Measurements from ENCODE around the gene ANK3. TPM values are rescaled to one million over a fixed set of nuclear protein-coding genes. Genes with fewer than 3 reads are reported as not detected.

ANK3 gene
- total and polyA plus RNA-seq, 2 experiments from 2014 or later, result 46.5 to 85.2 TPM

DNA sequence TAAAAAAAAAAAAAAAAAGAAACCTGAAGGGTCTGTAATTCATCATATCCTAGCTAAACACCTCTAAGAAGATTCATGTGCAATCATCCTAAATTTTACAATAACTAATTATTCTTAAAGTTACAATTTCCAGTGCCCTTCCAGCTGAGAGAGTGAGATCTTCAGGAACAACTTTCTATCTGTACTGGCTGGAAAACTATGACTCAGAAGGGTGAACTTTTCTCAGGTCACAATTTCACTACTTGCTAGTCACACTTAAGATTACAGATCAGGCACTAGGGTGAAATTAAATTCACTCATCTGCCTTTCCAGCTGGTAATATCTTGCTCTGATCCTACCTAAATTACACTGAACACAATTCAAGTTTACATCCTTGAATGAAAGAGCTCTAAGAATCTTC is 158.8 kb downstream of the ANK3 start:
- H3K27ac Mint-ChIP-seq, result no peak overlapping the region; the same call in 1 of the 2 replicates
- H3K4me3 Mint-ChIP-seq, result no peak overlapping the region
- no peaks in the 10 kb centered on the region for H3K36me3 Mint-ChIP-seq (ENCODE audit: low read depth)
- no peaks in the 10 kb centered on the region for H3K27me3 Mint-ChIP-seq (ENCODE audit: insufficient read depth, low read depth, poor library complexity)
- no peaks in the 10 kb centered on the region for H3F3A ChIP-seq (replicated peaks; ENCODE audit: low read depth)
- no peaks in the 10 kb centered on the region for H3K4me1 ChIP-seq (ENCODE audit: insufficient read depth)
- H3K4me1 Mint-ChIP-seq, result peaks cover 4% of the 10 kb centered on the region; the same call in 2 of the 3 replicates
- H4K20me1 ChIP-seq (replicated peaks; ENCODE audit: insufficient read depth), result no peaks in the 10 kb centered on the region
- ATAC-seq (no peak), DNase-seq (ENCODE audit: low spot score) (no peak)
- H3K4me2 ChIP-seq, result no peak overlapping the region
- no peaks in the 10 kb centered on the region for H3K9me3 Mint-ChIP-seq
- no peaks in the 10 kb centered on the region for H3K27me3 ChIP-seq (ENCODE audit: insufficient read depth)
- TF ChIP-seq JUNB (IDR thresholded peaks at IDR 0.05; ENCODE audit: unreplicated experiment) (no peak), ZNF114 (CRISPR knock-in tag; IDR thresholded peaks at IDR 0.05) (no peak), REST (IDR thresholded peaks at IDR 0.05; ENCODE audit: unreplicated experiment) (no peak), STAT1 (IDR thresholded peaks at IDR 0.05; ENCODE audit: unreplicated experiment) (no peak), NANOG (IDR thresholded peaks at IDR 0.05; ENCODE audit: borderline replicate concordance) (no peak), CREB1 (CRISPR knock-in tag; IDR thresholded peaks at IDR 0.05; ENCODE audit: low read depth) (no peak), ZNF331 (CRISPR knock-in tag; IDR thresholded peaks at IDR 0.05; ENCODE audit: low read depth) (no peak), ZNF462 (CRISPR knock-in tag; IDR thresholded peaks at IDR 0.05) (no peak), POLR2AphosphoS5 (IDR thresholded peaks at IDR 0.05; ENCODE audit: low read depth) (no peak), EZH2phosphoT487 (IDR thresholded peaks at IDR 0.05; ENCODE audit: unreplicated experiment) (no peak), EZH2 (IDR thresholded peaks at IDR 0.05; ENCODE audit: low read depth, unreplicated experiment) (no peak)
- TF ChIP-seq, protein P1, sequence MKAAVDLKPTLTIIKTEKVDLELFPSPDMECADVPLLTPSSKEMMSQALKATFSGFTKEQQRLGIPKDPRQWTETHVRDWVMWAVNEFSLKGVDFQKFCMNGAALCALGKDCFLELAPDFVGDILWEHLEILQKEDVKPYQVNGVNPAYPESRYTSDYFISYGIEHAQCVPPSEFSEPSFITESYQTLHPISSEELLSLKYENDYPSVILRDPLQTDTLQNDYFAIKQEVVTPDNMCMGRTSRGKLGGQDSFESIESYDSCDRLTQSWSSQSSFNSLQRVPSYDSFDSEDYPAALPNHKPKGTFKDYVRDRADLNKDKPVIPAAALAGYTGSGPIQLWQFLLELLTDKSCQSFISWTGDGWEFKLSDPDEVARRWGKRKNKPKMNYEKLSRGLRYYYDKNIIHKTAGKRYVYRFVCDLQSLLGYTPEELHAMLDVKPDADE (IDR thresholded peaks at IDR 0.05), result no peak
- TF ChIP-seq, protein P2, sequence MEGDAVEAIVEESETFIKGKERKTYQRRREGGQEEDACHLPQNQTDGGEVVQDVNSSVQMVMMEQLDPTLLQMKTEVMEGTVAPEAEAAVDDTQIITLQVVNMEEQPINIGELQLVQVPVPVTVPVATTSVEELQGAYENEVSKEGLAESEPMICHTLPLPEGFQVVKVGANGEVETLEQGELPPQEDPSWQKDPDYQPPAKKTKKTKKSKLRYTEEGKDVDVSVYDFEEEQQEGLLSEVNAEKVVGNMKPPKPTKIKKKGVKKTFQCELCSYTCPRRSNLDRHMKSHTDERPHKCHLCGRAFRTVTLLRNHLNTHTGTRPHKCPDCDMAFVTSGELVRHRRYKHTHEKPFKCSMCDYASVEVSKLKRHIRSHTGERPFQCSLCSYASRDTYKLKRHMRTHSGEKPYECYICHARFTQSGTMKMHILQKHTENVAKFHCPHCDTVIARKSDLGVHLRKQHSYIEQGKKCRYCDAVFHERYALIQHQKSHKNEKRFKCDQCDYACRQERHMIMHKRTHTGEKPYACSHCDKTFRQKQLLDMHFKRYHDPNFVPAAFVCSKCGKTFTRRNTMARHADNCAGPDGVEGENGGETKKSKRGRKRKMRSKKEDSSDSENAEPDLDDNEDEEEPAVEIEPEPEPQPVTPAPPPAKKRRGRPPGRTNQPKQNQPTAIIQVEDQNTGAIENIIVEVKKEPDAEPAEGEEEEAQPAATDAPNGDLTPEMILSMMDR (conservative IDR thresholded peaks at IDR 0.05; ENCODE audit: low read depth in 2 of 2), result no peak
- H2AFZ ChIP-seq, result no peak overlapping the region
- H3K36me3 ChIP-seq (ENCODE audit: insufficient read depth), result no peaks in the 10 kb centered on the region
- H3K9me2 ChIP-seq (ENCODE audit: insufficient read depth), result no peaks in the 10 kb centered on the region
- no peaks in the 10 kb centered on the region for H3K79me2 ChIP-seq (replicated peaks; ENCODE audit: insufficient read depth)
- H3K4me3 ChIP-seq, result no peak overlapping the region
- no peak overlapping the region for H3K27ac ChIP-seq (ENCODE audit: low read depth)

Data from GM23338 (cell line).